K562 (cell line): Measurements from ENCODE around the gene BMPR2. TPM values are rescaled to one million over a fixed set of nuclear protein-coding genes. Genes with fewer than 3 reads are reported as not detected.

Source experiments
- ATAC-seq: fragments of 200-7000 bp; cut with Tn5 transposase; 3 replicates; pipeline ENCODE4 v1.9.1; 2020; ENCODE audit warnings: moderate library complexity
- BruUV-seq: library from RNA; stranded (reverse); fragments of 400-500 nt; replicated peaks from 2 replicates; lab custom pipeline; 2021; lab: Mats Ljungman, UMichigan
- CTCF ChIA-PET: fragments of 300-600 bp; formaldehyde crosslinking; extraction: SDS; loops from one replicate; lab custom pipeline; 2021; ENCODE audit warnings: low intra/inter-chr PET ratio; lab: Yijun Ruan, JAX
- POLR2A ChIA-PET: fragments of 300-600, 350-650 bp; sonication (Branson Sonifier 250); formaldehyde crosslinking; extraction: SDS; loops from one replicate; lab custom pipeline; 2021; ENCODE audit warnings: antibody characterized with exemption, inconsistent platforms; lab: Yijun Ruan, JAX
- DNase-seq, 4 experiments: peaks; one replicate each; pipeline versions ENCODE4 v3.0.0 to v3.0.0-alpha.2; 2011 to 2018; ENCODE audit warnings: low spot score in 3 of 4, mixed read lengths in 3 of 4; ENCODE audit errors: extremely low read depth in 1 of 4
- FAIRE-seq: peaks from 2 replicates; lab custom pipeline; 2011; peaks lifted over from hg19 to GRCh38; lab: Jason Lieb, UNC
- H2AFZ ChIP-seq: 2 replicates; pipeline ENCODE4 v1.6.0; 2011; ENCODE audit warnings: low read depth, low read length, control low read depth, inconsistent platforms
- H3K27ac ChIP-seq: fragments of 200-600 bp; 3 replicates; pipeline ENCODE4 v1.8.0; 2011; ENCODE audit warnings: low read depth, mild to moderate bottlenecking, control low read depth, inconsistent platforms, low read length, moderate library complexity, mixed read lengths; ENCODE audit errors: extremely low read depth
- H3K27me3 ChIP-seq, 2 experiments: fragments of 300-600 bp in 1 of 2; 2 replicates in 1 of 2; 3 replicates in 1 of 2; pipeline versions ENCODE4 v1.6.0 to v1.8.0; 2011; ENCODE audit warnings: inconsistent platforms in 2 of 2, low read length in 2 of 2, mild to moderate bottlenecking in 1 of 2, mixed read lengths in 1 of 2, moderate library complexity in 1 of 2; ENCODE audit not compliant: control insufficient read depth in 2 of 2, insufficient read depth in 2 of 2
- H3K36me3 ChIP-seq: fragments of 300-600 bp; 3 replicates; pipeline ENCODE4 v1.8.0; 2011; ENCODE audit warnings: mild to moderate bottlenecking, low read length, inconsistent platforms; ENCODE audit not compliant: control insufficient read depth, insufficient read depth
- H3K4me1 ChIP-seq, 2 experiments: fragments of 200-600 bp in 1 of 2; replicated peaks in 1 of 2; 2 replicates in 1 of 2; 3 replicates in 1 of 2; pipeline versions ENCODE4 v1.5.1 to v1.8.0; 2011; ENCODE audit warnings: inconsistent platforms in 2 of 2, low read length in 2 of 2, mild to moderate bottlenecking in 1 of 2, mixed read lengths in 1 of 2, moderate library complexity in 1 of 2; ENCODE audit not compliant: control insufficient read depth in 2 of 2, insufficient read depth in 2 of 2
- H3K4me2 ChIP-seq: 2 replicates; pipeline ENCODE4 v1.6.1; 2011; ENCODE audit warnings: low read length, control low read depth, inconsistent platforms, mixed read lengths; ENCODE audit not compliant: insufficient read depth
- H3K4me3 ChIP-seq: fragments of 200-600 bp; sonication (generic), shearing (Covaris generic); 2 replicates; pipeline ENCODE4 v1.5.1; 2016; ENCODE audit warnings: control low read depth, inconsistent platforms
- H3K79me2 ChIP-seq: fragments of 200-600 bp; 3 replicates; pipeline ENCODE4 v1.8.0; 2011; ENCODE audit warnings: low read length, inconsistent platforms; ENCODE audit not compliant: control insufficient read depth, insufficient read depth
- H3K9ac ChIP-seq, 2 experiments: 2 replicates each; pipeline versions ENCODE4 v1.6.0 to v1.6.1; 2011; ENCODE audit warnings: low read depth in 2 of 2, low read length in 2 of 2, control low read depth in 1 of 2, inconsistent platforms in 1 of 2, mild to moderate bottlenecking in 1 of 2, mixed read lengths in 1 of 2; ENCODE audit not compliant: insufficient read depth in 1 of 2
- H3K9me1 ChIP-seq: one replicate; pipeline ENCODE4 v1.6.0; 2011; ENCODE audit warnings: inconsistent platforms, mild to moderate bottlenecking, low read length, moderate library complexity; ENCODE audit not compliant: control insufficient read depth, insufficient read depth
- H3K9me3 ChIP-seq: replicated peaks from 2 replicates; pipeline ENCODE4 v1.5.1; 2011; ENCODE audit warnings: low read depth, low read length, inconsistent platforms; ENCODE audit not compliant: control insufficient read depth, insufficient read depth
- H4K20me1 ChIP-seq: replicated peaks from 2 replicates; pipeline ENCODE4 v1.6.1; 2011; ENCODE audit warnings: low read length, inconsistent platforms, mixed read lengths; ENCODE audit not compliant: control insufficient read depth, insufficient read depth
- DACH1 ChIP-seq: fragments of 450-650 bp; IDR thresholded peaks from 2 replicates; pipeline ENCODE4 v1.6.1; 2018; ENCODE audit not compliant: partially characterized antibody
- E2F3 ChIP-seq: fragments of 250-450 bp; sonication (Bioruptor Pico); IDR thresholded peaks from 2 replicates; pipeline ENCODE4 v1.4.0; 2020; ENCODE audit warnings: mild to moderate bottlenecking
- MXD1 ChIP-seq: fragments of 250-450 bp; sonication (Bioruptor Pico); IDR thresholded peaks from 2 replicates; pipeline ENCODE4 v1.8.0; 2021; ENCODE audit warnings: borderline replicate concordance, mild to moderate bottlenecking, moderate library complexity; ENCODE audit not compliant: poor library complexity, severe bottlenecking
- NFIC ChIP-seq: fragments of 450-650 bp; IDR thresholded peaks from 2 replicates; pipeline ENCODE4 v1.6.1; 2017; ENCODE audit warnings: mild to moderate bottlenecking, inconsistent platforms
- RBBP5 ChIP-seq: fragments of 200-600 bp; sonication (generic); IDR thresholded peaks from 2 replicates; pipeline ENCODE4 v1.6.1; 2012; ENCODE audit warnings: borderline replicate concordance, mild to moderate bottlenecking, low read length, control low read depth, inconsistent platforms; ENCODE audit not compliant: insufficient read depth, poor library complexity, severe bottlenecking
- STAT5A ChIP-seq: IDR thresholded peaks from 2 replicates; pipeline ENCODE4 v1.6.1; 2012; ENCODE audit warnings: low read length, inconsistent platforms, borderline replicate concordance
- TAF7 ChIP-seq: fragments of 450-650 bp; IDR thresholded peaks from 2 replicates; pipeline ENCODE4 v1.6.1; 2016; ENCODE audit warnings: missing genetic modification characterization, missing compliant biosample characterization
- ZBTB7A ChIP-seq: IDR thresholded peaks from 2 replicates; pipeline ENCODE4 v1.6.1; 2011; ENCODE audit warnings: low read depth, mild to moderate bottlenecking, low read length, moderate library complexity, borderline replicate concordance; ENCODE audit not compliant: control insufficient read depth
- ZKSCAN3 ChIP-seq: fragments of 250-450 bp; sonication (Bioruptor Pico); IDR thresholded peaks from 2 replicates; pipeline ENCODE4 v1.4.0; 2020
- ZNF124 ChIP-seq: sonication (generic); formaldehyde crosslinking; IDR thresholded peaks from 2 replicates; pipeline ENCODE4 v1.8.1; 2022; ENCODE audit warnings: missing genetic modification reagents
- ZNF140 ChIP-seq: fragments of 250-450 bp; sonication (Bioruptor Pico); IDR thresholded peaks from 2 replicates; pipeline ENCODE4 v1.8.0; 2021; ENCODE audit warnings: moderate library complexity, mild to moderate bottlenecking, inconsistent platforms
- ZNF41 ChIP-seq: fragments of 250-450 bp; sonication (Bioruptor Pico); conservative IDR thresholded peaks from 2 replicates; pipeline ENCODE4 v1.4.0; 2020; ENCODE audit warnings: mild to moderate bottlenecking
- WGBS: fragments of 100-300 bp; shearing (Covaris generic); methylation state at CpG from one replicate; pipeline ENCODE4 v1.1.6; 2016; ENCODE audit warnings: low coverage, mixed read lengths; ENCODE audit not compliant: insufficient coverage; ENCODE audit errors: missing lambda C conversion rate; 5-methylcytosine and 5-hydroxymethylcytosine counted together
- in situ Hi-C: fragments of 300-500 bp; cut with MboI; formaldehyde crosslinking; loops from 4 replicates; pipeline ENCODE4 v1.15.0; 2018; ENCODE audit warnings: inconsistent platforms, mixed read lengths
- intact Hi-C: fragments of 100-400 bp; cut with micrococcal nuclease; formaldehyde crosslinking; loops from 2 replicates; pipeline ENCODE4 v1.14.2; 2022
- polyA plus RNA-seq, 8 experiments: library from polyadenylated mRNA; depleted of rRNA in 4 of 8; stranded (reverse) in 5 of 8; unstranded in 3 of 8; fragments of >200 nt; fragmentation: Nextera tagmentation in 2 of 8; fragmentation: Illumina TruSeq in 1 of 8; extraction: Ambion mirVana in 2 of 8; extraction: Trizol in 1 of 8; gene quantifications; 2 replicates each; pipeline versions ENCODE4 v1.2.1 to v1.2.3, GENCODE V29; 2011 to 2014; ENCODE audit warnings: inconsistent platforms in 1 of 8, missing spikeins in 1 of 8
- total RNA-seq, 7 experiments: library from RNA; depleted of rRNA in 6 of 7; stranded (reverse); fragments of >200 nt in 6 of 7; fragmentation: Illumina TruSeq in 2 of 7; extraction: Trizol in 2 of 7; gene quantifications; 2 replicates each; pipeline versions ENCODE4 v1.2.1 to v1.2.3, GENCODE V29; 2011 to 2021; ENCODE audit warnings: low replicate concordance in 1 of 7
- TF ChIP-seq, protein P1 (sequence below), 2 experiments: IDR thresholded peaks; 2 replicates each; pipeline ENCODE4 v1.6.1; 2012; ENCODE audit warnings: improper control_type of control experiment in 2 of 2, low read depth in 2 of 2, low read length in 2 of 2, borderline replicate concordance in 1 of 2
- TF ChIP-seq, protein P2 (sequence below): fragments of 200-800 bp; sonication (Bioruptor generic); IDR thresholded peaks from 2 replicates; pipeline ENCODE4 v1.6.1; 2016; ENCODE audit warnings: missing genetic modification characterization, missing compliant biosample characterization

Gene BMPR2
- total and polyA plus RNA-seq, 9 of the 15 experiments (the other 6 are each of a cell fraction or from before 2014, with no cell fraction given), result 0.73 to 5.0 (median 3.3) TPM

DNA sequence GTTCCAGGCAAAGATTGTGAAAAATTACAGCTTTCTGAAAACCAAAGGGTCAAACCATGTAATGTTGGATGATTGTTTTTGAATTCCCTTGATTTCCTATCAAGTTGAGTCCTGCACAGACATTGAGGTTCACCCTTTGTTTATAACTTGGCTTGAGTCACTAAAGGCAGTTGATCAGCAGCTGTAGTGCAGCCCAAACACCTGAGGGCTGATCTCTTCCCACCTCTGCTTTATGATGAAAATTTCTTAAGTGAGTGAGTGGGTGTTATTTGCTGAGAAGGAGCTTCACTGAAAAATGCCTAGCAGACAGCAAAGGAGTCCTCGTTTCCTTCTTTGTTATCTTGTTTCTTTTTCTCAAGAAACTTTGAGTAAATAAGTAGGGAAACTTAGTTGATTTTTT is 31.9 kb upstream of the BMPR2 start (continued):
- TF ChIP-seq, protein P1, sequence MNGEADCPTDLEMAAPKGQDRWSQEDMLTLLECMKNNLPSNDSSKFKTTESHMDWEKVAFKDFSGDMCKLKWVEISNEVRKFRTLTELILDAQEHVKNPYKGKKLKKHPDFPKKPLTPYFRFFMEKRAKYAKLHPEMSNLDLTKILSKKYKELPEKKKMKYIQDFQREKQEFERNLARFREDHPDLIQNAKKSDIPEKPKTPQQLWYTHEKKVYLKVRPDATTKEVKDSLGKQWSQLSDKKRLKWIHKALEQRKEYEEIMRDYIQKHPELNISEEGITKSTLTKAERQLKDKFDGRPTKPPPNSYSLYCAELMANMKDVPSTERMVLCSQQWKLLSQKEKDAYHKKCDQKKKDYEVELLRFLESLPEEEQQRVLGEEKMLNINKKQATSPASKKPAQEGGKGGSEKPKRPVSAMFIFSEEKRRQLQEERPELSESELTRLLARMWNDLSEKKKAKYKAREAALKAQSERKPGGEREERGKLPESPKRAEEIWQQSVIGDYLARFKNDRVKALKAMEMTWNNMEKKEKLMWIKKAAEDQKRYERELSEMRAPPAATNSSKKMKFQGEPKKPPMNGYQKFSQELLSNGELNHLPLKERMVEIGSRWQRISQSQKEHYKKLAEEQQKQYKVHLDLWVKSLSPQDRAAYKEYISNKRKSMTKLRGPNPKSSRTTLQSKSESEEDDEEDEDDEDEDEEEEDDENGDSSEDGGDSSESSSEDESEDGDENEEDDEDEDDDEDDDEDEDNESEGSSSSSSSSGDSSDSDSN (IDR thresholded peaks at IDR 0.05; ENCODE audit: borderline replicate concordance in 1 of 2, low read depth in 2 of 2, low read length in 2 of 2), result no peak
- TF ChIP-seq ZNF124 (CRISPR knock-in tag), result no peak
- TF ChIP-seq ZKSCAN3 (CRISPR knock-in tag), result no peak
- no peak for TF ChIP-seq ZBTB7A
- TF ChIP-seq MXD1 (CRISPR knock-in tag), result no peak

GRCh38 chr2:202346180-202346579 is 29.9 kb upstream of the BMPR2 start:
- POLR2A ChIA-PET, result no interaction called here
- TF ChIP-seq DACH1 (no peak), RBBP5 (no peak), ZNF140 (no peak), TAF7 (tag) (no peak), STAT5A (no peak), NFIC (no peak), E2F3 (CRISPR knock-in tag) (no peak), ZNF41 (CRISPR knock-in tag) (no peak)
- TF ChIP-seq, protein P2, sequence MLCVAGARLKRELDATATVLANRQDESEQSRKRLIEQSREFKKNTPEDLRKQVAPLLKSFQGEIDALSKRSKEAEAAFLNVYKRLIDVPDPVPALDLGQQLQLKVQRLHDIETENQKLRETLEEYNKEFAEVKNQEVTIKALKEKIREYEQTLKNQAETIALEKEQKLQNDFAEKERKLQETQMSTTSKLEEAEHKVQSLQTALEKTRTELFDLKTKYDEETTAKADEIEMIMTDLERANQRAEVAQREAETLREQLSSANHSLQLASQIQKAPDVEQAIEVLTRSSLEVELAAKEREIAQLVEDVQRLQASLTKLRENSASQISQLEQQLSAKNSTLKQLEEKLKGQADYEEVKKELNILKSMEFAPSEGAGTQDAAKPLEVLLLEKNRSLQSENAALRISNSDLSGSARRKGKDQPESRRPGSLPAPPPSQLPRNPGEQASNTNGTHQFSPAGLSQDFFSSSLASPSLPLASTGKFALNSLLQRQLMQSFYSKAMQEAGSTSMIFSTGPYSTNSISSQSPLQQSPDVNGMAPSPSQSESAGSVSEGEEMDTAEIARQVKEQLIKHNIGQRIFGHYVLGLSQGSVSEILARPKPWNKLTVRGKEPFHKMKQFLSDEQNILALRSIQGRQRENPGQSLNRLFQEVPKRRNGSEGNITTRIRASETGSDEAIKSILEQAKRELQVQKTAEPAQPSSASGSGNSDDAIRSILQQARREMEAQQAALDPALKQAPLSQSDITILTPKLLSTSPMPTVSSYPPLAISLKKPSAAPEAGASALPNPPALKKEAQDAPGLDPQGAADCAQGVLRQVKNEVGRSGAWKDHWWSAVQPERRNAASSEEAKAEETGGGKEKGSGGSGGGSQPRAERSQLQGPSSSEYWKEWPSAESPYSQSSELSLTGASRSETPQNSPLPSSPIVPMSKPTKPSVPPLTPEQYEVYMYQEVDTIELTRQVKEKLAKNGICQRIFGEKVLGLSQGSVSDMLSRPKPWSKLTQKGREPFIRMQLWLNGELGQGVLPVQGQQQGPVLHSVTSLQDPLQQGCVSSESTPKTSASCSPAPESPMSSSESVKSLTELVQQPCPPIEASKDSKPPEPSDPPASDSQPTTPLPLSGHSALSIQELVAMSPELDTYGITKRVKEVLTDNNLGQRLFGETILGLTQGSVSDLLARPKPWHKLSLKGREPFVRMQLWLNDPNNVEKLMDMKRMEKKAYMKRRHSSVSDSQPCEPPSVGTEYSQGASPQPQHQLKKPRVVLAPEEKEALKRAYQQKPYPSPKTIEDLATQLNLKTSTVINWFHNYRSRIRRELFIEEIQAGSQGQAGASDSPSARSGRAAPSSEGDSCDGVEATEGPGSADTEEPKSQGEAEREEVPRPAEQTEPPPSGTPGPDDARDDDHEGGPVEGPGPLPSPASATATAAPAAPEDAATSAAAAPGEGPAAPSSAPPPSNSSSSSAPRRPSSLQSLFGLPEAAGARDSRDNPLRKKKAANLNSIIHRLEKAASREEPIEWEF (CRISPR knock-in tag), result no peak

More at GRCh38 chr2:202346180-202346579, 29.9 kb upstream of the BMPR2 start:
- H3K27me3 ChIP-seq, result no peaks in the 10 kb centered on the region
- WGBS, result 47% methylated on average over 5 of the region's 7 CpGs
- no peaks in the 10 kb centered on the region for H3K79me2 ChIP-seq
- no peak for ATAC-seq
- CTCF ChIA-PET, result no interaction called here
- in situ Hi-C loops (no loop called here), intact Hi-C loops (no loop called here)
- H3K4me2 ChIP-seq, result no peak overlapping the region
- H2AFZ ChIP-seq, result no peak overlapping the region
- H4K20me1 ChIP-seq, result no peaks in the 10 kb centered on the region
- no peak overlapping the region for H3K4me3 ChIP-seq
- DNase-seq, result no peak
- no peak overlapping the region for H3K9ac ChIP-seq
- H3K9me3 ChIP-seq, result no peaks in the 10 kb centered on the region
- no peak for FAIRE-seq
- H3K4me1 ChIP-seq, result no peaks in the 10 kb centered on the region; a peak in 2 of 5 replicates
- no peaks in the 10 kb centered on the region for H3K36me3 ChIP-seq
- H3K27ac ChIP-seq, result no peak overlapping the region
- H3K9me1 ChIP-seq, result no peaks in the 10 kb centered on the region
- no TSS peak for BruUV-seq
